MM.1S (cell line): ENCODE data around the gene FOXN3.

ENCODE experiments used
- DNase-seq: peaks from one replicate; pipeline ENCODE4 v3.0.0-alpha.2; 2015
- H2AFZ ChIP-seq: fragments of 300-600 bp; sonication (generic); 2 replicates; pipeline ENCODE4 v1.6.0; 2016; ENCODE audit warnings: antibody characterized with exemption, low read length
- H3F3A ChIP-seq: fragments of 300-600 bp; sonication (generic); 2 replicates; pipeline ENCODE4 v1.6.1; 2016; ENCODE audit warnings: mild to moderate bottlenecking, antibody characterized with exemption, low read length, moderate library complexity, mixed read lengths; ENCODE audit not compliant: insufficient read depth
- H3K27ac ChIP-seq: fragments of 300-600 bp; sonication (generic); 2 replicates; pipeline ENCODE4 v1.5.1; 2016; ENCODE audit warnings: mild to moderate bottlenecking, low read length
- H3K27me3 ChIP-seq: fragments of 300-600 bp; sonication (generic); replicated peaks from 2 replicates; pipeline ENCODE4 v1.6.0; 2016; ENCODE audit warnings: low read length; ENCODE audit not compliant: insufficient read depth
- H3K36me3 ChIP-seq: fragments of 300-600 bp; sonication (generic); replicated peaks from 2 replicates; pipeline ENCODE4 v1.6.1; 2016; ENCODE audit warnings: mild to moderate bottlenecking, low read length, mixed read lengths; ENCODE audit not compliant: insufficient read depth
- H3K4me1 ChIP-seq: fragments of 300-600 bp; sonication (generic); 2 replicates; pipeline ENCODE4 v1.6.1; 2016; ENCODE audit warnings: low read length, mixed read lengths
- H3K4me2 ChIP-seq: fragments of 300-600 bp; sonication (generic); 2 replicates; pipeline ENCODE4 v1.6.0; 2016; ENCODE audit warnings: low read depth, low read length
- H3K4me3 ChIP-seq: fragments of 300-600 bp; sonication (generic); 2 replicates; pipeline ENCODE4 v1.5.1; 2016; ENCODE audit warnings: low read length, mixed read lengths
- H3K79me2 ChIP-seq: fragments of 300-600 bp; sonication (generic); 2 replicates; pipeline ENCODE4 v1.6.1; 2016; ENCODE audit warnings: mixed run types, low read length, mixed read lengths
- H3K9ac ChIP-seq: fragments of 300-600 bp; sonication (generic); 2 replicates; pipeline ENCODE4 v1.6.1; 2016; ENCODE audit warnings: low read length, mixed read lengths
- H3K9me2 ChIP-seq: fragments of 300-600 bp; sonication (generic); replicated peaks from 2 replicates; pipeline ENCODE4 v1.6.1; 2016; ENCODE audit warnings: mild to moderate bottlenecking, low read length, mixed read lengths; ENCODE audit not compliant: insufficient read depth
- H3K9me3 ChIP-seq: fragments of 300-600 bp; sonication (generic); replicated peaks from 2 replicates; pipeline ENCODE4 v1.6.1; 2016; ENCODE audit warnings: mild to moderate bottlenecking, low read length, mixed read lengths; ENCODE audit not compliant: insufficient read depth
- H4K20me1 ChIP-seq: fragments of 300-600 bp; sonication (generic); 2 replicates; pipeline ENCODE4 v1.6.1; 2016; ENCODE audit warnings: mild to moderate bottlenecking, low read length, moderate library complexity, mixed read lengths; ENCODE audit not compliant: insufficient read depth
- EZH2 ChIP-seq: fragments of 300-600 bp; sonication (generic); optimal IDR thresholded peaks from 2 replicates; pipeline ENCODE3; 2017; ENCODE audit warnings: low read depth, mild to moderate bottlenecking, antibody characterized with exemption, low read length, mixed read lengths
- EZH2phosphoT487 ChIP-seq: fragments of 300-600 bp; sonication (generic); IDR thresholded peaks from 2 replicates; pipeline ENCODE4 v1.6.1; 2018; ENCODE audit warnings: antibody characterized with exemption, low read length
- TF ChIP-seq, protein P1 (sequence below): fragments of 300-600 bp; sonication (generic); IDR thresholded peaks from 2 replicates; pipeline ENCODE4 v1.5.1; 2016; ENCODE audit warnings: antibody characterized with exemption, low read length, mixed read lengths

The FOXN3 gene

DNA sequence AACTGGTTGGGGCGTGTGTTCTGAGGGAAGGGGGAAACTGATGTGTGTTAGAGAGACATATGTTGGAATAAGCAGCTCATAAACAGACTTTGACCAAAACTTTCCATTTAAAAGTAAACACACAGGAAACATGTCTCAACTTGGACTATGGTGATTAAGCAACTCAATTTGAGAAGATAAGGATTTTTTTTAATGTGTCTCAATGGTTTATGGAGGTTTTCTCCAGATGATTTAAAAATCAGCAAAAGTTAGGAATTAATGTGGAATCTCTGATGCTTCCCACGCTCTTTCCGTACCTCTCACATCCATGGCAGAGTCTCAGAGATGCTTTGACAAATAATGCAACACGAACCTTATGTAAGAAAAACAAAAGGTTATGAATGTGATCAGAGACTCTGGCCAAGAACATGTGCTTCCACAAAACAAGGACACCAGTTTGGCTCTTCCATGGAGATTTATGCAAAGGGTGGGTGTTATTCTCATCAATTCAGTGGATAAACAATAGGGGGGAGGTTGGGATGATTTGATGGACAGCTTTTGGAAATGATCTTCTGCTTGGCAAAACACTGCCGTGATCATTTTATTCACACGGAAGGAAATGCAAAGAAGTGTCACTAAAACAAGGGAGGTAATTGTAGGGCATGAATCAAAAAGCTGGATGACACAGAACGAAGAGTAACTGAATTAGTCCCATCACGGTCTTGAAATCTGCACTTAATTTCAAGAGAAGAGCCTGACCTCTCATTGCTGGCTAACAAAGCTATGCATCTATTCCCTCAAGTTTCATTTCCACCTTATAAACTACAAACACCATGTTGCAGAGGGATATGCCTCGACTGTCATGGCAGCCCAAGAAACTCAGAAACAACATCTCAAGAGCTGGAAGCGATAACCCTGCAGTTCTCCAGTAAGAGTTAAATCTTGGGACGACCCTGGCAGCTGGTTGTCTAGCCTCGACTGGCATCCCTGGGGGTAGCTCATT is 76.5 kb downstream of the FOXN3 start:
- no peak overlapping the region for H3K27ac ChIP-seq
- H3K9ac ChIP-seq, result no peak overlapping the region
- no peaks in the 10 kb centered on the region for H3K36me3 ChIP-seq
- no peaks in the 10 kb centered on the region for H4K20me1 ChIP-seq
- no peaks in the 10 kb centered on the region for H3K4me1 ChIP-seq
- no peak for DNase-seq
- H3K79me2 ChIP-seq, result peaks cover 6% of the 10 kb centered on the region
- H3K9me3 ChIP-seq, result no peaks in the 10 kb centered on the region
- no peak overlapping the region for H2AFZ ChIP-seq
- H3F3A ChIP-seq, result no peaks in the 10 kb centered on the region
- no peaks in the 10 kb centered on the region for H3K27me3 ChIP-seq
- no peak overlapping the region for H3K4me3 ChIP-seq
- H3K4me2 ChIP-seq, result no peak overlapping the region
- TF ChIP-seq EZH2phosphoT487 (no peak), EZH2 (no peak)
- TF ChIP-seq, protein P1, sequence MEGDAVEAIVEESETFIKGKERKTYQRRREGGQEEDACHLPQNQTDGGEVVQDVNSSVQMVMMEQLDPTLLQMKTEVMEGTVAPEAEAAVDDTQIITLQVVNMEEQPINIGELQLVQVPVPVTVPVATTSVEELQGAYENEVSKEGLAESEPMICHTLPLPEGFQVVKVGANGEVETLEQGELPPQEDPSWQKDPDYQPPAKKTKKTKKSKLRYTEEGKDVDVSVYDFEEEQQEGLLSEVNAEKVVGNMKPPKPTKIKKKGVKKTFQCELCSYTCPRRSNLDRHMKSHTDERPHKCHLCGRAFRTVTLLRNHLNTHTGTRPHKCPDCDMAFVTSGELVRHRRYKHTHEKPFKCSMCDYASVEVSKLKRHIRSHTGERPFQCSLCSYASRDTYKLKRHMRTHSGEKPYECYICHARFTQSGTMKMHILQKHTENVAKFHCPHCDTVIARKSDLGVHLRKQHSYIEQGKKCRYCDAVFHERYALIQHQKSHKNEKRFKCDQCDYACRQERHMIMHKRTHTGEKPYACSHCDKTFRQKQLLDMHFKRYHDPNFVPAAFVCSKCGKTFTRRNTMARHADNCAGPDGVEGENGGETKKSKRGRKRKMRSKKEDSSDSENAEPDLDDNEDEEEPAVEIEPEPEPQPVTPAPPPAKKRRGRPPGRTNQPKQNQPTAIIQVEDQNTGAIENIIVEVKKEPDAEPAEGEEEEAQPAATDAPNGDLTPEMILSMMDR, result no peak
- H3K9me2 ChIP-seq, result no peaks in the 10 kb centered on the region

DNA sequence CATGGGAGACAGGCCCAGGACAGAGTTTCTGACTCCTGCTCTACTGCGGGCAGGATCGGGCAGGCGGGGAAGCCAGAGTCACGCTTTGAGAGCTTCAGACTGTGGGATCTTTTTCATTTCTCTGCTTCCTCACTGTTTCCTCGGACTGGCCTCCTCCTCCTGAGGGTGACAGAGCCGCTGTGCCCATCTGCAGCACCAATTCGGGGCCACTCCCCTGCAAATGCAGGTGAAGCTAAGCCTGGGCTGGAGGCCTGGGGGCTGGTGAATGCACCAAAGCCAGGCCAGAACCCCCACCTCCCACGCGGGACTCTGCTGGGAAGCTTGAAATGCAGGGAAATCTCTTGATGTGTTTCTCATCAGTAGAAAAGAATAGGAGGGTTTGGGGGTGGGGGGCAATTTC is 77.5 kb downstream of the FOXN3 start:
- TF ChIP-seq EZH2, result no peak
- TF ChIP-seq, protein P1, result no peak
- TF ChIP-seq EZH2phosphoT487, result no peak
- no peak for DNase-seq
- H3K27ac ChIP-seq, result no peak overlapping the region
- no peaks in the 10 kb centered on the region for H3K27me3 ChIP-seq
- no peaks in the 10 kb centered on the region for H3K9me2 ChIP-seq
- H3K4me3 ChIP-seq, result no peak overlapping the region
- no peaks in the 10 kb centered on the region for H3F3A ChIP-seq
- no peak overlapping the region for H2AFZ ChIP-seq
- H3K4me2 ChIP-seq, result no peak overlapping the region
- no peaks in the 10 kb centered on the region for H3K4me1 ChIP-seq
- no peaks in the 10 kb centered on the region for H4K20me1 ChIP-seq
- H3K9me3 ChIP-seq, result no peaks in the 10 kb centered on the region
- peaks cover 6% of the 10 kb centered on the region for H3K79me2 ChIP-seq
- no peaks in the 10 kb centered on the region for H3K36me3 ChIP-seq
- H3K9ac ChIP-seq, result no peak overlapping the region

DNA sequence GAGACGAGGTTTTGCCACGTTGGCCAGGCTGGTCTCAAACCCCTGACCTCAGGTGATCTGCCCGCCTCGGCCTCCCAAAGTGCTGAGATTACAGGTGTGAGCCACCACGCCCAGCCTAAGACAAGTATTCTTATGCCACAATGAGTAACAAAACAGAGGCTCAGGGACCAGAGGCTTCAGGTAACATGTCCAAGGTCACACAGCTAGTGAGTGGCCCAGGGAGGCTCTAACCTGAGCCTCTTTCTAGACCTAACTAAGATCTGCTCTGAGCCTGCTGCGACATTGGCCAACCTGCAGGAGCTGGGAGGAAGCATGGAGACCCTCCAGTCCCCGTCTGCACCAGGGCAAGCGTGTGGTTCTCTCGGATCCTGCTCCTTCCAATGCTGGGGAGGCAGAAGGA is 77.9 kb downstream of the FOXN3 start:
- H2AFZ ChIP-seq, result no peak overlapping the region
- H3K4me1 ChIP-seq, result no peaks in the 10 kb centered on the region
- no peaks in the 10 kb centered on the region for H3F3A ChIP-seq
- no peaks in the 10 kb centered on the region for H4K20me1 ChIP-seq
- no peaks in the 10 kb centered on the region for H3K9me3 ChIP-seq
- H3K79me2 ChIP-seq, result peaks cover 6% of the 10 kb centered on the region
- no peak overlapping the region for H3K4me3 ChIP-seq
- H3K9ac ChIP-seq, result no peak overlapping the region
- no peak overlapping the region for H3K4me2 ChIP-seq
- no peaks in the 10 kb centered on the region for H3K36me3 ChIP-seq
- no peaks in the 10 kb centered on the region for H3K27me3 ChIP-seq
- DNase-seq, result no peak
- no peak overlapping the region for H3K27ac ChIP-seq
- TF ChIP-seq EZH2, result no peak
- TF ChIP-seq, protein P1, result no peak
- no peak for TF ChIP-seq EZH2phosphoT487
- H3K9me2 ChIP-seq, result no peaks in the 10 kb centered on the region
